Lower lobe of right lung (tissue), 2 donors: ENCODE measurements around the gene SCGB1C1. TPM values are rescaled to one million over a fixed set of nuclear protein-coding genes. Genes with fewer than 3 reads are reported as not detected.

ENCODE experiments used
- ATAC-seq, 2 donors: fragments of 200-7000 bp; cut with Tn5 transposase; one replicate each; pipeline ENCODE4 v1.9.1; 2020 to 2022; ENCODE audit warnings: mild to moderate bottlenecking in 2 of 2, moderate library complexity in 2 of 2
- DNase-seq: peaks from one replicate; pipeline ENCODE4 v3.0.0-alpha.2; 2020
- H3K27ac ChIP-seq: fragments of 200-600 bp; one replicate; pipeline ENCODE4 v1.8.0; 2022
- H3K27me3 ChIP-seq: fragments of 200-600 bp; one replicate; pipeline ENCODE4 v1.8.0; 2022; ENCODE audit warnings: low read depth
- H3K36me3 ChIP-seq: fragments of 200-600 bp; one replicate; pipeline ENCODE4 v1.8.0; 2022; ENCODE audit warnings: mild to moderate bottlenecking
- H3K4me1 ChIP-seq: fragments of 200-600 bp; one replicate; pipeline ENCODE4 v1.8.0; 2022
- H3K4me3 ChIP-seq: fragments of 200-600 bp; one replicate; pipeline ENCODE4 v1.8.0; 2022; ENCODE audit warnings: mild to moderate bottlenecking
- H3K9me3 ChIP-seq: fragments of 200-600 bp; one replicate; pipeline ENCODE4 v1.8.0; 2022
- CTCF ChIP-seq: fragments of 200-600 bp; IDR thresholded peaks from one replicate; pipeline ENCODE4 v1.8.0; 2022; ENCODE audit warnings: antibody characterized with exemption, mild to moderate bottlenecking
- intact Hi-C: fragments of 100-400 bp; cut with DNase I; formaldehyde crosslinking; loops from one replicate; pipeline ENCODE4 v1.11.0; 2022
- total RNA-seq: library from RNA; stranded (reverse); fragmentation: NEBNext Ultra II Directional; extraction: Animal tissue kit (Norgen Biotek cat#: 25700); gene quantifications from one replicate; pipeline ENCODE4 v1.2.1, GENCODE V29; 2021
- donor health status: DM: no; HTN: yes; CAD: no; lungs with severe emphysema.

SCGB1C1 gene
- total RNA-seq, 1 donor from 2014 or later: not detected

GRCh38 chr11:200224-201003, 7.5 kb downstream of the SCGB1C1 start:
- Histone ChIP-seq H3K27ac (no peak overlapping the region), H3K4me3 (no peak overlapping the region), H3K36me3 (peaks cover 40% of the 10 kb centered on the region), H3K27me3 (no peaks in the 10 kb centered on the region), H3K9me3 (no peaks in the 10 kb centered on the region), H3K4me1 (peaks cover 25% of the 10 kb centered on the region)
- peak; percentile 40 for DNase-seq
- ATAC-seq: no peak
- TF ChIP-seq CTCF: no peak
- intact Hi-C loops: no loop called here

GRCh38 chr11:201966-202365, 9.1 kb downstream of the SCGB1C1 start:
- H3K36me3 ChIP-seq: peaks cover 45% of the 10 kb centered on the region
- H3K4me1 ChIP-seq: peaks cover 37% of the 10 kb centered on the region
- H3K4me3 ChIP-seq: no peak overlapping the region
- peak; percentile 12 for DNase-seq
- no peaks in the 10 kb centered on the region for H3K9me3 ChIP-seq
- intact Hi-C loops: no loop called here
- no peaks in the 10 kb centered on the region for H3K27me3 ChIP-seq
- no peak overlapping the region for H3K27ac ChIP-seq
- ATAC-seq: no peak
- TF ChIP-seq CTCF: no peak

- Histone ChIP-seq H3K27me3 (no peaks in the 10 kb centered on the region), H3K9me3 (no peaks in the 10 kb centered on the region), H3K4me3 (no peak overlapping the region), H3K4me1 (peaks cover 37% of the 10 kb centered on the region), H3K27ac (no peak overlapping the region), H3K36me3 (peaks cover 45% of the 10 kb centered on the region)
- DNase-seq: peak; percentile 27
- no peak for TF ChIP-seq CTCF
- intact Hi-C loops: no loop called here
- no peak for ATAC-seq
These were observed 9.6 kb downstream of the SCGB1C1 start for GRCh38 chr11:202490-202889.

- no peak for DNase-seq
- H3K36me3 ChIP-seq: peaks cover 45% of the 10 kb centered on the region
- no peaks in the 10 kb centered on the region for H3K27me3 ChIP-seq
- intact Hi-C loops: no loop called here
- peaks cover 37% of the 10 kb centered on the region for H3K4me1 ChIP-seq
- no peak overlapping the region for H3K27ac ChIP-seq
- ATAC-seq: no peak
- no peak for TF ChIP-seq CTCF
- H3K4me3 ChIP-seq: no peak overlapping the region
- no peaks in the 10 kb centered on the region for H3K9me3 ChIP-seq
These were observed 10.4 kb downstream of the SCGB1C1 start for GRCh38 chr11:203056-203944.

- Histone ChIP-seq H3K27me3 (no peaks in the 10 kb centered on the region), H3K4me3 (no peak overlapping the region), H3K4me1 (peaks cover 37% of the 10 kb centered on the region), H3K9me3 (no peaks in the 10 kb centered on the region), H3K36me3 (peaks cover 45% of the 10 kb centered on the region), H3K27ac (no peak overlapping the region)
- ATAC-seq: no peak
- DNase-seq: no peak
- TF ChIP-seq CTCF: no peak
- intact Hi-C loops: no loop called here
These were observed 11.2 kb downstream of the SCGB1C1 start for GRCh38 chr11:203945-204586.
